ENCODE measurements around the gene TGFBR2.

- TF ChIP-seq CTCF (IDR thresholded peaks at IDR 0.05; ENCODE audit: insufficient read depth, low read length, poor library complexity, severe bottlenecking) (no peak), EZH2phosphoT487 (conservative IDR thresholded peaks at IDR 0.05; ENCODE audit: low read length) (no peak)
Measured at GRCh38 chr3:30631243-30631904, 25.0 kb downstream of the TGFBR2 start.

Data from SU-DHL-6 (cell line).